Thyroid gland (tissue), 4 donors: ENCODE measurements around the gene PDCD5.

Source experiments
- CTCF ChIP-seq, 6 experiments: fragments of 200-600 bp in 3 of 6; fragments of 450-650 bp in 3 of 6; sonication (generic) in 3 of 6; IDR thresholded peaks; one replicate each; pipeline ENCODE4 v1.5.1; 2016 to 2019; ENCODE audit warnings: antibody characterized with exemption in 6 of 6, mild to moderate bottlenecking in 2 of 6, inconsistent platforms in 1 of 6, moderate library complexity in 1 of 6
- POLR2A ChIP-seq, 2 donors: fragments of 450-650 bp; IDR thresholded peaks; one replicate each; pipeline ENCODE4 v1.6.1; 2017; ENCODE audit warnings: antibody characterized with exemption in 2 of 2, mild to moderate bottlenecking in 2 of 2, moderate library complexity in 1 of 2

- TF ChIP-seq CTCF (IDR thresholded peaks at IDR 0.05) (no peak), POLR2A (IDR thresholded peaks at IDR 0.05) (no peak)
Measured at GRCh38 chr19:32607479-32607878, 26.5 kb downstream of the PDCD5 start.
